NT2/D1 (cell line): Measurements from ENCODE around the gene MTREX.
A peak's percentile ranks its signal among the peaks of the same experiment; 100 is the strongest.

ENCODE experiments used
- DNase-seq: peaks from one replicate; pipeline ENCODE4 v3.0.0-alpha.2; 2011; ENCODE audit warnings: low read depth, low spot score
- H3K27me3 ChIP-seq: 2 replicates; pipeline ENCODE4 v1.6.0; 2011; ENCODE audit warnings: mild to moderate bottlenecking; ENCODE audit not compliant: insufficient read length, insufficient read depth
- H3K36me3 ChIP-seq: 2 replicates; pipeline ENCODE4 v1.6.1; 2011; ENCODE audit warnings: mild to moderate bottlenecking, low read length, mixed read lengths; ENCODE audit not compliant: insufficient read depth, insufficient read length
- H3K4me1 ChIP-seq: 2 replicates; pipeline ENCODE4 v1.5.1; 2011; ENCODE audit not compliant: insufficient read depth, insufficient read length
- H3K4me3 ChIP-seq: 2 replicates; pipeline ENCODE4 v1.5.1; 2011; ENCODE audit warnings: low read depth; ENCODE audit not compliant: insufficient read length
- H3K9ac ChIP-seq: 2 replicates; pipeline ENCODE4 v1.6.0; 2011; ENCODE audit warnings: low read depth; ENCODE audit not compliant: insufficient read length
- H3K9me3 ChIP-seq: 2 replicates; pipeline ENCODE4 v1.5.1; 2011; ENCODE audit warnings: mild to moderate bottlenecking, low read length; ENCODE audit not compliant: insufficient read depth
- SUZ12 ChIP-seq: IDR thresholded peaks from 2 replicates; pipeline ENCODE4 v1.6.1; 2011; ENCODE audit not compliant: insufficient read length, insufficient read depth; ENCODE audit errors: extremely low read depth
- YY1 ChIP-seq: IDR thresholded peaks from 2 replicates; pipeline ENCODE4 v1.6.1; 2011; ENCODE audit not compliant: insufficient read length, insufficient read depth
- ZNF274 ChIP-seq: IDR thresholded peaks from 2 replicates; pipeline ENCODE4 v1.6.1; 2011; ENCODE audit warnings: mild to moderate bottlenecking, low read depth, low read length

The MTREX gene

DNA sequence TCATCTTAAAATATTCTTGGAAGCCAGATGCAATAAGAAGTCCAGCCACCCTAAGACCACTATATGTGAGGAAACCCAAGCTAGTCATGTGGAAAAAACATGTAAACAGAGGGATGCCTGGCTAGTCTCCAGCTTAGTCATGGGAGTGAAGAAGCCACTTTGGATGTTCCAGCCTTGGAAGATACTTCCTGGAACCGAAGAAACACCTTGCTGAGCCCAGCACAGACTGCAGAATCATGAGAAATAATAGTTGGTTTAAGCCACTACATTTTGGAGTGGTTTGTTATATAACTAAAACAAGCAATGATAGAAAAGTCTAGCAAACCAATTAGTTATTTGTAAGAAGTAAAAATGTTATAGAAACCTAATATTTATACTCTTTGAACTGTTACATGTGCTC, 12.9 kb upstream of the MTREX start:
- H3K4me3 ChIP-seq = no peak overlapping the region
- no peaks in the 10 kb centered on the region for H3K27me3 ChIP-seq
- H3K36me3 ChIP-seq = peaks cover 61% of the 10 kb centered on the region
- H3K9me3 ChIP-seq = peaks cover 17% of the 10 kb centered on the region
- H3K4me1 ChIP-seq = no peaks in the 10 kb centered on the region
- no peak overlapping the region for H3K9ac ChIP-seq
- TF ChIP-seq YY1 (no peak), SUZ12 (no peak), ZNF274 (no peak)
- no peak for DNase-seq

DNA sequence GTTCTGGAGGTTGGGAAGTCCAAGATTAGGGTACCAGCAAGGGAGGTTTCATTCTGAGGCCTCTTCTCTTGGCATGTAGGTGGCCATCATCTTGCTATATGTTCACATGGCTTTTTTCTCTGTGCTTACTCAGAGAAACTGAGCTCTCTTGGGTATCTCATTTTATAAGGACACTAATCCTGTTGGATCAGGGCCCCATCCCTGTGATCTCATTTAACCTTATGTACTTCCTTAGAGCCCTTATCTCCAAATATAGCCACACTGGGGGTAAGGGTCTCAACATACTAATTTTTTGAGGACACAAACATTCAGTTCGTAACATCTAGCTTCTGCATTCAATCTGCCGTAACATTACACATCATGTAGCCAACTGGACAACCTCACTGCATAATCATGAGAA, 6.9 kb upstream of the MTREX start:
- Histone ChIP-seq H3K4me3 (no peak overlapping the region), H3K27me3 (no peaks in the 10 kb centered on the region), H3K9ac (no peak overlapping the region), H3K4me1 (no peaks in the 10 kb centered on the region), H3K36me3 (peaks cover 26% of the 10 kb centered on the region), H3K9me3 (peaks cover 3% of the 10 kb centered on the region; the same call in 1 of the 2 replicates)
- TF ChIP-seq YY1 (no peak), ZNF274 (no peak)
- DNase-seq = no peak

DNA sequence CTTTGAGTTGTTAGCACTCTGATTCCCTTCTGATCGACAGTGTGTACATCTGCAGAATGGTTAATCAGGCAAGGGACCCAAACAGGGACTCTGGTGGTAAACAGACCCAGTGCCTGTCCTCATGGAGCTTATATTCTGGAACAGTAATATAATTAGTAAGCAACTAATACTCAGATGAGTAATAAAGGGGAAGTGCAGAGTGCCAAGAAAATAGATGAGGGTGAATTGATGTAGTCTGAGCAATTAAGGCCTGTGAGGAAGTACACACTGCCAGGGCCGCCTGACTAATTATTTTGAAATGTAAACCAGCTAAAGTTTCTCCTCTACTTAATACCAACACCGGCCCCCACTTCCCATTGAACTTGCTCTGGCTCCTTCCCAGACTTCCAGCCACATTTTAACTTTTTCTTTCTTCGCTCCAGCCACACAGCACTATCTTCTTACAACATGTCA, 4.5 kb upstream of the MTREX start:
- Histone ChIP-seq H3K9ac (no peak overlapping the region), H3K27me3 (no peaks in the 10 kb centered on the region), H3K4me1 (no peaks in the 10 kb centered on the region), H3K36me3 (peaks cover 13% of the 10 kb centered on the region), H3K9me3 (no peaks in the 10 kb centered on the region), H3K4me3 (no peak overlapping the region)
- DNase-seq = no peak
- TF ChIP-seq YY1 = no peak
- no peak for TF ChIP-seq ZNF274
- no peak for TF ChIP-seq SUZ12

DNA sequence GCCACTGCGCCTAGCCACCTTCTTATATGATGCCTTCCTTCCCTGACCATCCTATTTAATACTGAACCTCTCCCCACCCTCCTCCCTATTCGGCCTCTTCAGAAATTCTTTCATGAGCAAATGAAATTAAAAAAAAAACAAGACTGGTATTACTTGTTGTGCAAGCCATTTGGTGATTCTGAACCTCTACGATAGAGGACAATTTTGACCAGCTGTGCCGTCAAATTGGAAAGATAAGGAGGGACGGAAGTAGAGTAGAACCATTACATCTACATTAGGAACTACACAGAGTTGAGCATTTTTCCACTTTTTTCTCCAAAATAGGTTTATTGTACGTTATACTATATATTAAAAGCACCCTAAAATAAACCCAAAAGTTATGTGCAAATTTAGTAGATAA, 3.2 kb upstream of the MTREX start:
- no peak for DNase-seq

DNA sequence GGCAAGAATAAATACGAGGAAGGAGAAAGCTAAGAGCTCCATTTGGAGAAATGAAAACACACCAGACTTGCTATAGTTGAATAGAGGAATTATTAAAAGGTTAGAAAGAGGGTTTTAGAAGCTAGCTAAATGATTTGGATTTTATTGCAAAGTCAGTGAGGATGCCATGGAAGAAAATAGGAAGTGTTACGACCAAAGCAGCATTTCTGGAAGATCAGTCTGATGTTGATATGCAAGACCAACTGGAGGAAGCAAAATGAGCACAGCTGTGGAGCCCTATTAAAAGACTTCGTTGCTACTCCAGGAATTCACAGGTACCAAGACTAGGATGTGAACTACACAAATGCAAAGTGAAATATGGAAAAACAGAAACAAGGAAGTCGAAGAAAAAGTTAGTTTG, 2.4 kb upstream of the MTREX start:
- no peak overlapping the region for H3K9ac ChIP-seq
- no peaks in the 10 kb centered on the region for H3K9me3 ChIP-seq
- no peaks in the 10 kb centered on the region for H3K4me1 ChIP-seq
- peaks cover 23% of the 10 kb centered on the region for H3K36me3 ChIP-seq
- H3K4me3 ChIP-seq = no peak overlapping the region
- TF ChIP-seq SUZ12 (no peak), ZNF274 (no peak), YY1 (no peak)
- DNase-seq = no peak
- no peaks in the 10 kb centered on the region for H3K27me3 ChIP-seq

More for the DNA sequence above, 3.2 kb upstream of the MTREX start:
- Histone ChIP-seq H3K9me3 (no peaks in the 10 kb centered on the region), H3K36me3 (peaks cover 17% of the 10 kb centered on the region), H3K4me3 (no peak overlapping the region), H3K27me3 (no peaks in the 10 kb centered on the region), H3K9ac (no peak overlapping the region), H3K4me1 (no peaks in the 10 kb centered on the region)
- TF ChIP-seq YY1 = no peak
- no peak for TF ChIP-seq ZNF274
- no peak for TF ChIP-seq SUZ12

DNA sequence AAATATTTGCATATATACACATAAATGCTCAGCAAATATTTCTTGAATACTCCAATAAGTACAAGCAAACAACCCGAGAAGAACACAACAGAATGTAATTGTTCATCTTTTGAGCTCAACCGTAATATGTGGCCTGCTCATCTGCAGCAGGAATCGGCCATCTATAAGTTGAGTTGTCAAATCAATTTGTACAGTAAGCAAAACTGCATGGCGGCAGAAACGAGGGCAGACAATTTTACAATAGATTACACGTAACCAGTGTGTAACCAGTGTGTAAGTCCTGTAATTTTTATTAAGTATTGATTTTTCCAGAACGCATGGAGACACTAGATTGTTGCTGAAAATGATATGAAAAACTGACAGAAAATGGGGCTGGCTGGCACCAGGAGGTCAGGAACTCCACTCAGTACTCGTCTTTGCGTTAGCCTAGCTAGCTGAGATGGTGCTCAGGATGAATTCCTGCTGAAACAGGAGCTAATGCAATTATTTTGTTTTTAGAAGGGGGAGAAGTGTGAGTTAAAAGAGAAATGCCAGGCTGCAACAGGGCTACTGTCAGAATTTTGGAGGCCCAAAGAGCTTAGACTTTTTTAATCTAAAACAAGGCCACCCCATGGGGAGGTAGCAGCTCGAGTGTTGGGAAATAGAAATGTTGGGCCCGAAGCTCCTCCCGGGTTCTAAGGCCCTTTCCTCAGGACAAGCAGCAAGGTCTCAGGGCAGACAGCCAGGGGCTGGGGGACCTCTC, 977 bp upstream of the MTREX start:
- Histone ChIP-seq H3K4me1 (no peaks in the 10 kb centered on the region), H3K9me3 (peaks cover 9% of the 10 kb centered on the region), H3K9ac (peak overlapping the region; percentile 97), H3K4me3 (peak overlapping the region; percentile 91), H3K36me3 (peaks cover 33% of the 10 kb centered on the region), H3K27me3 (no peaks in the 10 kb centered on the region)
- no peak for DNase-seq
- TF ChIP-seq SUZ12 (no peak), ZNF274 (no peak), YY1 (no peak)

DNA sequence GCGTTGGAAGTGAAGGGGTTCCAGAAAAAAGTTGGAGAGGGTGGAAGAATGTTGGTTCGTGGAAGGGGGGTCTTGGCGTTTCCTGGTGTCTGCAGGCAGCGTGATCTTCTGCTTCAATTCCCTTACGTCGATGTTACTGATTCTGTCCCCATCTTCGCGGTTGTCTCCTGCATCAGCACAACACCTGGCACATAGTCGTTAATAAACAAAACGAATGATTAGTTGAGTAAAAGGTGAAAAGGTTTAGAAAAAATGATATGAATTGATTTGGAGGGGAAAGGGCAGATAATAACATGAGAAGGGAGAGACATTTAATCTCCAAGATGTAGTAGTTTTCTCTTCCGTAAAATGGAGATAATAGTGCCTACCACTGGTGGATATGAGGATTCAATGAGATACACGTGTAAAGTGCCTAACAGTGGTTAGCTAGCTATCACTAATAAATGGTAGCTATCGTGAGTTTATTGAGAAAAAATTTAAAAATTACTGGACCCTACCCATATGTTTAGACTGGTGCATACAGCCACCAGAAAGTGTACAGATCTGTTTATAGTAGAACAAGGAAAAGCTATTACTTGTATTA, 556 bp downstream of the MTREX start:
- peak overlapping the region; percentile 97 for H3K9ac ChIP-seq
- H3K36me3 ChIP-seq = peaks cover 36% of the 10 kb centered on the region
- no peaks in the 10 kb centered on the region for H3K4me1 ChIP-seq
- H3K27me3 ChIP-seq = no peaks in the 10 kb centered on the region
- TF ChIP-seq SUZ12 (no peak), YY1 (no peak), ZNF274 (no peak)
- H3K9me3 ChIP-seq = peaks cover 9% of the 10 kb centered on the region
- DNase-seq = no peak
- H3K4me3 ChIP-seq = peak overlapping the region; percentile 91
